SK-N-SH (cell line): ENCODE results near the gene ULBP1. TPM values are rescaled to one million over a fixed set of nuclear protein-coding genes. Genes with fewer than 3 reads are reported as not detected.

Source experiments
- CTCF ChIA-PET: fragments of 300-600, 350-600 bp; formaldehyde crosslinking; extraction: SDS; loops from one replicate; lab custom pipeline; 2021; lab: Yijun Ruan, JAX
- POLR2A ChIA-PET: fragments of 350-600 bp; sonication (Branson Sonifier 250); formaldehyde crosslinking; extraction: SDS; loops from one replicate; lab custom pipeline; 2020; ENCODE audit warnings: antibody characterized with exemption, inconsistent platforms; lab: Yijun Ruan, JAX
- DNase-seq: peaks from one replicate; pipeline ENCODE4 v3.0.0; 2012
- H2AFZ ChIP-seq: fragments of 200-600 bp; sonication (generic); 2 replicates; pipeline ENCODE4 v1.8.1; 2016; ENCODE audit warnings: antibody characterized with exemption, mild to moderate bottlenecking, low read depth
- H3F3A ChIP-seq: fragments of 200-600 bp; sonication (generic); replicated peaks from 2 replicates; pipeline ENCODE3; 2016; ENCODE audit warnings: antibody characterized with exemption, mild to moderate bottlenecking; ENCODE audit not compliant: insufficient read depth
- H3K27ac ChIP-seq, 2 experiments: fragments of 200-500 bp in 1 of 2; fragments of 200-600 bp in 1 of 2; sonication (Bioruptor generic) in 1 of 2; sonication (generic), shearing (Covaris generic) in 1 of 2; 2 replicates each; pipeline versions ENCODE4 v1.5.1 to v1.6.1; 2014 to 2016; ENCODE audit warnings: low read depth in 2 of 2, inconsistent platforms in 1 of 2, low read length in 1 of 2, mild to moderate bottlenecking in 1 of 2, mixed read lengths in 1 of 2
- H3K27me3 ChIP-seq: fragments of 200-600 bp; sonication (generic), shearing (Covaris generic); 2 replicates; pipeline ENCODE4 v1.6.1; 2016; ENCODE audit warnings: mixed run types; ENCODE audit not compliant: insufficient read depth
- H3K36me3 ChIP-seq, 2 experiments: fragments of 200-500 bp in 1 of 2; fragments of 200-600 bp in 1 of 2; sonication (Bioruptor generic) in 1 of 2; sonication (generic) in 1 of 2; replicated peaks in 1 of 2; 2 replicates each; pipeline versions ENCODE3 to v1.5.1; 2014 to 2016; ENCODE audit warnings: low read length in 1 of 2, mild to moderate bottlenecking in 1 of 2; ENCODE audit not compliant: insufficient read depth in 2 of 2, control insufficient read depth in 1 of 2
- H3K4me1 ChIP-seq, 2 experiments: fragments of 200-500 bp in 1 of 2; fragments of 200-600 bp in 1 of 2; sonication (Bioruptor generic) in 1 of 2; sonication (generic), shearing (Covaris generic) in 1 of 2; 2 replicates each; pipeline versions ENCODE4 v1.5.1 to v1.6.1; 2014 to 2016; ENCODE audit warnings: low read depth in 1 of 2, low read length in 1 of 2, mixed run types in 1 of 2; ENCODE audit not compliant: insufficient read depth in 2 of 2, control insufficient read depth in 1 of 2
- H3K4me2 ChIP-seq: fragments of 200-600 bp; sonication (generic), shearing (Covaris generic); 2 replicates; pipeline ENCODE4 v1.6.1; 2017; ENCODE audit warnings: mixed run types
- H3K4me3 ChIP-seq, 2 experiments: fragments of 200-500 bp in 1 of 2; fragments of 200-600 bp in 1 of 2; sonication (Bioruptor generic) in 1 of 2; sonication (generic), shearing (Covaris generic) in 1 of 2; 2 replicates each; pipeline versions ENCODE4 v1.5.1 to v1.8.1; 2014 to 2016; ENCODE audit warnings: low read depth in 2 of 2, inconsistent platforms in 1 of 2, low read length in 1 of 2, mild to moderate bottlenecking in 1 of 2, mixed read lengths in 1 of 2, moderate library complexity in 1 of 2
- H3K79me2 ChIP-seq: fragments of 200-600 bp; sonication (generic); 2 replicates; pipeline ENCODE4 v1.8.1; 2017; ENCODE audit warnings: mild to moderate bottlenecking; ENCODE audit not compliant: insufficient read depth
- H3K9ac ChIP-seq: fragments of 200-600 bp; sonication (generic); 2 replicates; pipeline ENCODE4 v1.6.1; 2017; ENCODE audit warnings: mixed run types
- H3K9me2 ChIP-seq: fragments of 200-600 bp; sonication (generic); 2 replicates; pipeline ENCODE4 v1.6.1; 2017; ENCODE audit warnings: mixed run types
- H3K9me3 ChIP-seq: fragments of 200-600 bp; sonication (generic); 2 replicates; pipeline ENCODE4 v1.6.1; 2017; ENCODE audit warnings: mixed run types, mild to moderate bottlenecking, moderate library complexity
- H4K20me1 ChIP-seq: fragments of 200-600 bp; sonication (generic); 2 replicates; pipeline ENCODE4 v1.6.1; 2017; ENCODE audit warnings: mild to moderate bottlenecking, mixed run types; ENCODE audit not compliant: insufficient read depth
- CTCF ChIP-seq: fragments of 200-600 bp; sonication (generic); IDR thresholded peaks from 2 replicates; pipeline ENCODE4 v1.6.1; 2017; ENCODE audit warnings: antibody characterized with exemption, mild to moderate bottlenecking, moderate library complexity
- FOXJ3 ChIP-seq: sonication (generic); formaldehyde crosslinking; IDR thresholded peaks from 2 replicates; pipeline ENCODE4 v1.5.1; 2020; ENCODE audit warnings: mild to moderate bottlenecking, missing genetic modification reagents
- IRF3 ChIP-seq: fragments of 150-350 bp; IDR thresholded peaks from 2 replicates; pipeline ENCODE4 v1.6.1; 2016; ENCODE audit warnings: mild to moderate bottlenecking, low read depth, low read length
- MEF2A ChIP-seq: IDR thresholded peaks from 2 replicates; pipeline ENCODE4 v1.4.0; 2012; ENCODE audit warnings: low read depth, borderline replicate concordance
- RCOR1 ChIP-seq: fragments of 150-350 bp; IDR thresholded peaks from 2 replicates; pipeline ENCODE4 v1.6.1; 2017; ENCODE audit warnings: antibody characterized with exemption, low read length
- SMC3 ChIP-seq: IDR thresholded peaks from 2 replicates; pipeline ENCODE4 v1.6.1; 2012; ENCODE audit warnings: low read depth, low read length, improper control_type of control experiment
- TEAD4 ChIP-seq: IDR thresholded peaks from 2 replicates; pipeline ENCODE4 v1.4.0; 2012; ENCODE audit warnings: mild to moderate bottlenecking, borderline replicate concordance; ENCODE audit not compliant: insufficient read depth
- USF2 ChIP-seq: fragments of 150-350 bp; IDR thresholded peaks from 2 replicates; pipeline ENCODE4 v1.6.1; 2017; ENCODE audit warnings: antibody characterized with exemption, low read length, low read depth, borderline replicate concordance
- ZBTB33 ChIP-seq: IDR thresholded peaks from 2 replicates; pipeline ENCODE4 v1.4.0; 2012; ENCODE audit warnings: low read depth, borderline replicate concordance
- WGBS: methylation state at CpG from one replicate; pipeline ENCODE4 v1.1.6; 2017; ENCODE audit warnings: low lambda C conversion rate; 5-methylcytosine and 5-hydroxymethylcytosine counted together
- polyA plus RNA-seq, 3 experiments: library from polyadenylated mRNA; depleted of rRNA; stranded (reverse); fragments of >200 nt; gene quantifications; 2 replicates each; pipeline ENCODE4 v1.2.3, GENCODE V29; 2012

Gene ULBP1
- polyA plus RNA-seq, 1 of the 3 experiments (the other 2 are of a cell fraction) = 0.02 TPM

- 4% methylated on average over 5 of the region's 5 CpGs for WGBS
These were observed 21.0 kb downstream of the ULBP1 start for GRCh38 chr6:149984773-149985172.

GRCh38 chr6:149985481-149985937 lies 21.8 kb downstream of the ULBP1 start:
- Histone ChIP-seq H3K9me3 (0 out of 2 replicates have a peak, but pooled peaks cover 7% of the 10 kb centered on the region), H3K4me1 (no peaks in the 10 kb centered on the region), H2AFZ (no peak overlapping the region), H3K36me3 (no peaks in the 10 kb centered on the region), H3K27me3 (peaks cover 74% of the 10 kb centered on the region), H3F3A (no peaks in the 10 kb centered on the region), H4K20me1 (no peaks in the 10 kb centered on the region), H3K79me2 (no peaks in the 10 kb centered on the region), H3K9me2 (no peaks in the 10 kb centered on the region), H3K4me3 (no peak overlapping the region), H3K9ac (no peak overlapping the region), H3K27ac (no peak overlapping the region), H3K4me2 (no peak overlapping the region)
- CTCF ChIA-PET = no interaction called here
- DNase-seq = no peak
- no peak for TF ChIP-seq MEF2A
- TF ChIP-seq TEAD4 = no peak
- no peak for TF ChIP-seq USF2
- TF ChIP-seq IRF3 = no peak
- 0% methylated on average over 4 of the region's 5 CpGs for WGBS
- POLR2A ChIA-PET = no interaction called here

More at GRCh38 chr6:149984773-149985172, 21.0 kb downstream of the ULBP1 start:
- Histone ChIP-seq H3K9me3 (0 out of 2 replicates have a peak, but pooled peaks cover 7% of the 10 kb centered on the region), H4K20me1 (no peaks in the 10 kb centered on the region), H3K79me2 (no peaks in the 10 kb centered on the region), H3K4me1 (no peaks in the 10 kb centered on the region), H2AFZ (no peak overlapping the region), H3K4me3 (no peak overlapping the region), H3K27me3 (peaks cover 67% of the 10 kb centered on the region), H3K9ac (no peak overlapping the region), H3F3A (no peaks in the 10 kb centered on the region), H3K4me2 (no peak overlapping the region), H3K36me3 (no peaks in the 10 kb centered on the region), H3K27ac (no peak overlapping the region), H3K9me2 (no peaks in the 10 kb centered on the region)
- DNase-seq = no peak
- no peak for TF ChIP-seq CTCF
- TF ChIP-seq ZBTB33 = no peak
- TF ChIP-seq MEF2A = no peak
- no peak for TF ChIP-seq SMC3
- no peak for TF ChIP-seq RCOR1
- no peak for TF ChIP-seq FOXJ3
- POLR2A ChIA-PET = no interaction called here
- CTCF ChIA-PET = no interaction called here
